Fibroblast of lung (primary cell): ENCODE measurements around the gene SLC25A51. TPM values are rescaled to one million over a fixed set of nuclear protein-coding genes. Genes with fewer than 3 reads are reported as not detected.

Source experiments
- DNase-seq, 2 donors: peaks; one replicate each; pipeline versions ENCODE4 v3.0.0 to v3.0.0-alpha.2; 2010; ENCODE audit warnings: low read depth in 2 of 2
- H2AFZ ChIP-seq: 2 replicates; pipeline ENCODE4 v1.5.1; 2012; ENCODE audit warnings: low read length, control low read depth, inconsistent platforms
- H3K27ac ChIP-seq: 2 replicates; pipeline ENCODE4 v1.5.1; 2011; ENCODE audit warnings: low read length, control low read depth; ENCODE audit not compliant: insufficient read depth
- H3K27me3 ChIP-seq: 2 replicates; pipeline ENCODE4 v1.5.1; 2011; ENCODE audit warnings: mild to moderate bottlenecking, low read length; ENCODE audit not compliant: control insufficient read depth, insufficient read depth
- H3K36me3 ChIP-seq: 2 replicates; pipeline ENCODE4 v1.5.1; 2011; ENCODE audit warnings: low read length; ENCODE audit not compliant: control insufficient read depth, insufficient read depth
- H3K4me1 ChIP-seq: 2 replicates; pipeline ENCODE4 v1.5.1; 2011; ENCODE audit warnings: low read length; ENCODE audit not compliant: control insufficient read depth, insufficient read depth; ENCODE audit errors: extremely low read depth
- H3K4me2 ChIP-seq: 2 replicates; pipeline ENCODE4 v1.5.1; 2011; ENCODE audit warnings: low read length, control low read depth; ENCODE audit not compliant: insufficient read depth; ENCODE audit errors: extremely low read depth
- H3K4me3 ChIP-seq, 4 experiments: fragments of 200-600 bp in 1 of 4; sonication (generic) in 1 of 4; replicated peaks in 1 of 4; 2 replicates each; pipeline ENCODE4 v1.5.1; 2011 to 2016; ENCODE audit warnings: low read length in 4 of 4, low read depth in 3 of 4, mild to moderate bottlenecking in 3 of 4, control low read depth in 2 of 4, inconsistent platforms in 1 of 4, mixed read lengths in 1 of 4; ENCODE audit not compliant: insufficient read depth in 1 of 4; ENCODE audit errors: control extremely low read depth in 1 of 4
- H3K79me2 ChIP-seq: 2 replicates; pipeline ENCODE4 v1.5.1; 2012; ENCODE audit warnings: mild to moderate bottlenecking, low read length, inconsistent platforms; ENCODE audit not compliant: control insufficient read depth, insufficient read depth
- H3K9ac ChIP-seq: 2 replicates; pipeline ENCODE4 v1.5.1; 2011; ENCODE audit warnings: mild to moderate bottlenecking, low read length, control low read depth; ENCODE audit not compliant: insufficient read depth
- H3K9me3 ChIP-seq: 2 replicates; pipeline ENCODE4 v1.5.1; 2012; ENCODE audit warnings: low read depth, low read length; ENCODE audit not compliant: control insufficient read depth, insufficient read depth
- H4K20me1 ChIP-seq: 2 replicates; pipeline ENCODE4 v1.5.1; 2011; ENCODE audit warnings: low read length; ENCODE audit not compliant: control insufficient read depth, insufficient read depth; ENCODE audit errors: extremely low read depth
- EZH2 ChIP-seq: IDR thresholded peaks from 2 replicates; pipeline ENCODE4 v1.5.1; 2012; ENCODE audit warnings: low read length, control low read depth, mild to moderate bottlenecking; ENCODE audit errors: missing control alignments
- polyA plus RNA-seq, 2 donors: library from polyadenylated mRNA; depleted of rRNA in 1 of 2; stranded (reverse) in 1 of 2; unstranded in 1 of 2; fragments of >200 nt; gene quantifications; 2 replicates each; pipeline ENCODE4 v1.2.1, GENCODE V29; 2011 to 2012; ENCODE audit warnings: missing spikeins in 1 of 2
- total RNA-seq: library from RNA; depleted of rRNA; stranded (reverse); fragments of >200 nt; gene quantifications from 2 replicates; pipeline ENCODE4 v1.2.1, GENCODE V29; 2014
- TF ChIP-seq, protein P1 (sequence below), 2 donors: IDR thresholded peaks in 1 of 2; conservative IDR thresholded peaks in 1 of 2; 1 replicate in 1 of 2; 2 replicates in 1 of 2; pipeline ENCODE4 v1.5.1; 2011 to 2012; ENCODE audit warnings: low read length in 2 of 2, control low read depth in 1 of 2, inconsistent platforms in 1 of 2, low read depth in 1 of 2, mild to moderate bottlenecking in 1 of 2

SLC25A51 gene
- total and polyA plus RNA-seq, 2 donors (not counting 1 experiment from before 2014, with no cell fraction given) = 39.3 to 100 TPM

DNA sequence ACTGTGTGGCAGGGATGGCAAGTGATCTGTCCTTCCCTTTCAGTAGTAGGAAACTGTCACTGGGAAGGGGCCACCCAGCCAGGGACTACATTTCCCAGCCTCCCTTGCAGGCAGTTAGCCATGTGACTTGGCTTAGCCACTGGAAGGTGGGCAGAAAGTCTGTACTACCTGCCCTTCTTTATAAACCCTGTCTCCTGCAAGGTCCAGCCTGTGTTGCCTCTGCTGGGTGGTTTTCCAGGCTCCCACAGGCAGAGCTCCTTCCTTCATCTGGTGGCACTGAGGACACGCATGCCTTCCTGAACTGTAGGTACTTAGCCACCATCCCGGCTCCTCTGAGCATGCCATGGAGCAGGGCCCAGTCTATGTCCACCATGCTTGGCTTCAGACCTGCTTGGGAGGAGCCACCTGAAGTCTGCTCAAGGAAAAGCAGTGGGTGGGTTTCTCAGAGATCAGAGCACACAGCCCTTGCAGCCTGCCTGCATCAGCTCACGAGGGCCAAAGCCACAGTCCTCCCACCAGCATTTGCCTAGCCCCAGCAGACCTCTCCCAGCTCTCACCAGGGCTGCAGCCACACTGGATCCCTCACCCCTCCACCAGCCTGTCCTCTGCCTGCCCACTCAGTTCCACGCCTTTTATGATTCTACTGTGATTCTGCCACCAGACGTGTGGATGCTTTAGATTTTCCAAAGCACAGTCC, 16.7 kb upstream of the SLC25A51 start:
- no peaks in the 10 kb centered on the region for H3K79me2 ChIP-seq
- H3K27me3 ChIP-seq = no peaks in the 10 kb centered on the region
- no peak overlapping the region for H3K4me2 ChIP-seq
- no peak for TF ChIP-seq EZH2
- TF ChIP-seq, protein P1, sequence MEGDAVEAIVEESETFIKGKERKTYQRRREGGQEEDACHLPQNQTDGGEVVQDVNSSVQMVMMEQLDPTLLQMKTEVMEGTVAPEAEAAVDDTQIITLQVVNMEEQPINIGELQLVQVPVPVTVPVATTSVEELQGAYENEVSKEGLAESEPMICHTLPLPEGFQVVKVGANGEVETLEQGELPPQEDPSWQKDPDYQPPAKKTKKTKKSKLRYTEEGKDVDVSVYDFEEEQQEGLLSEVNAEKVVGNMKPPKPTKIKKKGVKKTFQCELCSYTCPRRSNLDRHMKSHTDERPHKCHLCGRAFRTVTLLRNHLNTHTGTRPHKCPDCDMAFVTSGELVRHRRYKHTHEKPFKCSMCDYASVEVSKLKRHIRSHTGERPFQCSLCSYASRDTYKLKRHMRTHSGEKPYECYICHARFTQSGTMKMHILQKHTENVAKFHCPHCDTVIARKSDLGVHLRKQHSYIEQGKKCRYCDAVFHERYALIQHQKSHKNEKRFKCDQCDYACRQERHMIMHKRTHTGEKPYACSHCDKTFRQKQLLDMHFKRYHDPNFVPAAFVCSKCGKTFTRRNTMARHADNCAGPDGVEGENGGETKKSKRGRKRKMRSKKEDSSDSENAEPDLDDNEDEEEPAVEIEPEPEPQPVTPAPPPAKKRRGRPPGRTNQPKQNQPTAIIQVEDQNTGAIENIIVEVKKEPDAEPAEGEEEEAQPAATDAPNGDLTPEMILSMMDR (conservative IDR thresholded peaks at IDR 0.05 in 1 of 2, IDR thresholded peaks at IDR 0.05 in 1 of 2; ENCODE audit: low read depth in 1 of 2, low read length in 2 of 2) = no peak
- H3K27ac ChIP-seq = no peak overlapping the region
- H3K9me3 ChIP-seq = no peaks in the 10 kb centered on the region
- H3K9ac ChIP-seq = no peak overlapping the region
- no peak overlapping the region for H3K4me3 ChIP-seq
- no peak for DNase-seq
- H2AFZ ChIP-seq = no peak overlapping the region
- no peaks in the 10 kb centered on the region for H4K20me1 ChIP-seq
- peaks cover 4% of the 10 kb centered on the region for H3K4me1 ChIP-seq
- H3K36me3 ChIP-seq = peaks cover 23% of the 10 kb centered on the region

DNA sequence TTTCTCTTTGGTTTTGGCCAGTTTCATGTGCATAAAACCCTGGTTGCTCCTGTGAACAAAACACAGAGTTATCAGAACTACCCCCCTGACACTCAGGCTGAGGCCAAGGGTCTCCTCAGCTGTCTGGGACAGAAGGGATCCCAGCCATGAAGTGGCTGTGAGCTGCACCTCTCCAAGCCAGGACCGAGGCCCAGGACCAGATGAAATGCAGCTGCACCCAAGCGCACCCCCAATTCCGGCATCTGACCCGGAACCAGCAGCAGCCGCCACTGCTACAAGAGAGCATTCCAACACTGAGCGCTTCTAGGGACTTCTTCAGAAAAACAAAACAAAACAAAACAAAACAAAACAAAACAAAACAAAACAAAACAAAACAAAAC, 16.0 kb upstream of the SLC25A51 start:
- Histone ChIP-seq H4K20me1 (no peaks in the 10 kb centered on the region), H3K36me3 (peaks cover 23% of the 10 kb centered on the region), H3K4me2 (no peak overlapping the region), H3K4me1 (peaks cover 4% of the 10 kb centered on the region), H3K9ac (no peak overlapping the region), H3K27me3 (no peaks in the 10 kb centered on the region), H2AFZ (no peak overlapping the region), H3K9me3 (no peaks in the 10 kb centered on the region), H3K79me2 (no peaks in the 10 kb centered on the region), H3K27ac (no peak overlapping the region), H3K4me3 (no peak overlapping the region)
- no peak for DNase-seq
- TF ChIP-seq, protein P1 (conservative IDR thresholded peaks at IDR 0.05 in 1 of 2, IDR thresholded peaks at IDR 0.05 in 1 of 2; ENCODE audit: low read depth in 1 of 2, low read length in 2 of 2) = no peak
- no peak for TF ChIP-seq EZH2

DNA sequence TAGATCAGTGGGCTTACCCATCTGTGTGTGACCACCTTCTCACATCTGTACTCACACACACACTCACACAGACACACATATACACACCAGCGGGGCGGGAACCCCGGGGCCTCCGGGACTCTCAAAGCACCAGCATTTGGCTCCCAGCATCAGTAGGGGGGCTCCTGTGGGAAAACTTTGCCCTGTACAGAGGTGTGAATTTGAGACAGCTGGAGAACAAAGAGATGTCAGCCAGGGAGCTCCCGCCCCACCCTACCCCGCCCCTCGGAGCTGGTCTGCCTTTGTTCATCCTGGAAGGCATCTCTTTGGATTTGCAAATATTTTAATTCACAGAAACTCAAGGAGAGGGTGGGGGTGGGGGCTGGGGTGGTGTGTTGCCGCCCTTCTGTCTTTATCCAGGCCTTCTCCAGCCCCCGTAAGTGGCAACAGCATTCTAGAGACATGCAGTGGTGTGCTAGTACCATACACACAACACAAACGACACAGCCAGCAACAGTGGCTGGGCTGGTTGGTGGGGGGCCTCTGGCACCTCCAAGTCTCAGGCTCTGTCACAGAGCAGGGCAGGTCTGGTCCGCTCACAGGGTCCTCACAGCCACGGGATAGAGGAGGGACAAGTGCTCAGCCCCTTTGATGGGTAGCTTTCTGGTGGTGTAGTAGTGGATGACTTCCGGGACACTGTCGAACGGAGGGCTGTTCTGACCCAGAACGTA, 15.5 kb upstream of the SLC25A51 start:
- Histone ChIP-seq H3K36me3 (peaks cover 23% of the 10 kb centered on the region), H3K27me3 (no peaks in the 10 kb centered on the region), H3K79me2 (no peaks in the 10 kb centered on the region), H3K4me1 (peaks cover 4% of the 10 kb centered on the region), H3K4me2 (no peak overlapping the region), H3K27ac (no peak overlapping the region), H4K20me1 (no peaks in the 10 kb centered on the region), H3K9me3 (no peaks in the 10 kb centered on the region), H3K4me3 (no peak overlapping the region), H3K9ac (no peak overlapping the region), H2AFZ (no peak overlapping the region)
- no peak for DNase-seq
- TF ChIP-seq EZH2 = no peak
- TF ChIP-seq, protein P1 (conservative IDR thresholded peaks at IDR 0.05 in 1 of 2, IDR thresholded peaks at IDR 0.05 in 1 of 2; ENCODE audit: low read depth in 1 of 2, low read length in 2 of 2) = no peak
